Esophagus muscularis mucosa (tissue), 3 donors: ENCODE measurements around the gene ZNF618.

Experiments used
- CTCF ChIP-seq, 3 experiments: fragments of 200-600 bp in 2 of 3; fragments of 450-650 bp in 1 of 3; sonication (generic) in 2 of 3; IDR thresholded peaks; one replicate each; pipeline ENCODE4 v1.5.1; 2017 to 2019; ENCODE audit warnings: antibody characterized with exemption in 3 of 3, mild to moderate bottlenecking in 2 of 3, moderate library complexity in 1 of 3
- POLR2AphosphoS5 ChIP-seq, 2 donors: sonication (generic); formaldehyde crosslinking; IDR thresholded peaks; one replicate each; pipeline ENCODE4 v1.6.1; 2017; ENCODE audit warnings: antibody characterized with exemption in 2 of 2

GRCh38 chr9:114012126-114012525 lies 136.0 kb downstream of the ZNF618 start:
- no peak for TF ChIP-seq CTCF (IDR thresholded peaks at IDR 0.05)
- TF ChIP-seq POLR2AphosphoS5 (IDR thresholded peaks at IDR 0.05), result no peak
